GM23248 (cell line): ENCODE data around the gene CRY2. TPM values are rescaled to one million over a fixed set of nuclear protein-coding genes. Genes with fewer than 3 reads are reported as not detected.

Experiments
- DNase-seq: peaks from one replicate; pipeline ENCODE4 v3.0.0-alpha.2; 2015
- H2AFZ ChIP-seq: fragments of 200-600 bp; sonication (generic); 2 replicates; pipeline ENCODE4 v1.6.1; 2016; ENCODE audit warnings: antibody characterized with exemption
- H3F3A ChIP-seq: fragments of 200-600 bp; sonication (generic); 2 replicates; pipeline ENCODE4 v1.6.1; 2016; ENCODE audit warnings: mild to moderate bottlenecking, antibody characterized with exemption, mixed run types; ENCODE audit not compliant: insufficient read depth
- H3K27ac ChIP-seq: fragments of 200-600 bp; sonication (generic); 2 replicates; pipeline ENCODE4 v1.5.1; 2016; ENCODE audit warnings: mild to moderate bottlenecking
- H3K27me3 ChIP-seq: fragments of 200-600 bp; sonication (generic); replicated peaks from 2 replicates; pipeline ENCODE4 v1.6.1; 2016; ENCODE audit warnings: mild to moderate bottlenecking; ENCODE audit not compliant: insufficient read depth
- H3K36me3 ChIP-seq: fragments of 200-600 bp; sonication (generic); 2 replicates; pipeline ENCODE4 v1.6.1; 2016; ENCODE audit warnings: low read depth, mild to moderate bottlenecking
- H3K4me1 ChIP-seq: fragments of 200-600 bp; sonication (generic); 2 replicates; pipeline ENCODE4 v1.6.1; 2016; ENCODE audit warnings: mild to moderate bottlenecking; ENCODE audit not compliant: insufficient read depth
- H3K4me2 ChIP-seq: fragments of 200-600 bp; sonication (generic); one replicate; pipeline ENCODE4 v1.6.1; 2016; ENCODE audit warnings: mild to moderate bottlenecking; ENCODE audit not compliant: unreplicated experiment
- H3K4me3 ChIP-seq: fragments of 200-600 bp; sonication (generic); 2 replicates; pipeline ENCODE4 v1.5.1; 2016; ENCODE audit warnings: mild to moderate bottlenecking
- H3K79me2 ChIP-seq: fragments of 200-600 bp; sonication (generic); 2 replicates; pipeline ENCODE4 v1.6.1; 2016; ENCODE audit warnings: mild to moderate bottlenecking; ENCODE audit not compliant: insufficient read depth
- H3K9ac ChIP-seq: fragments of 200-600 bp; sonication (generic); 2 replicates; pipeline ENCODE4 v1.6.1; 2016; ENCODE audit warnings: mild to moderate bottlenecking
- H3K9me2 ChIP-seq: fragments of 200-600 bp; sonication (generic); 2 replicates; pipeline ENCODE4 v1.6.1; 2016; ENCODE audit warnings: mixed run types, mild to moderate bottlenecking, moderate library complexity; ENCODE audit not compliant: insufficient read depth
- H3K9me3 ChIP-seq: fragments of 200-600 bp; sonication (generic); one replicate; pipeline ENCODE4 v1.6.1; 2017; ENCODE audit warnings: low read depth
- H4K20me1 ChIP-seq: fragments of 200-600 bp; sonication (generic); 2 replicates; pipeline ENCODE4 v1.6.0; 2016; ENCODE audit not compliant: insufficient read depth
- EZH2 ChIP-seq: fragments of 200-600 bp; sonication (generic); IDR thresholded peaks from 2 replicates; pipeline ENCODE4 v1.6.1; 2018; ENCODE audit warnings: antibody characterized with exemption, mild to moderate bottlenecking; ENCODE audit not compliant: insufficient read depth, poor library complexity, severe bottlenecking
- EZH2phosphoT487 ChIP-seq: fragments of 200-600 bp; sonication (generic); IDR thresholded peaks from 2 replicates; pipeline ENCODE4 v1.6.1; 2018; ENCODE audit warnings: antibody characterized with exemption, moderate library complexity, mild to moderate bottlenecking, low read depth; ENCODE audit not compliant: insufficient read depth
- WGBS, 2 experiments: methylation state at CpG; one replicate each; pipeline ENCODE4 v1.1.6; 2015 to 2017; ENCODE audit warnings: low lambda C conversion rate in 2 of 2, low coverage in 1 of 2; ENCODE audit errors: missing lambda C conversion rate in 2 of 2; 5-methylcytosine and 5-hydroxymethylcytosine counted together
- in situ Hi-C: fragments of 300-500 bp; cut with MboI; formaldehyde crosslinking; loops from 2 replicates; pipeline ENCODE4 v1.15.0; 2020
- polyA plus RNA-seq: library from polyadenylated mRNA; unstranded; fragments of >200 nt; fragmentation: Nextera tagmentation; extraction: Ambion mirVana; gene quantifications from 2 replicates; pipeline ENCODE4 v1.2.1, GENCODE V29; 2016
- total RNA-seq: library from RNA; depleted of rRNA; stranded (reverse); fragments of >200 nt; shearing (Covaris generic); gene quantifications from 2 replicates; pipeline ENCODE4 v1.2.3, GENCODE V29; 2014

Gene CRY2
- total and polyA plus RNA-seq, 2 experiments from 2014 or later, result 7.6 to 10.3 TPM

- peaks cover 49% of the 10 kb centered on the region for H3K4me1 ChIP-seq
- H3K9me2 ChIP-seq, result no peaks in the 10 kb centered on the region
- peak overlapping the region; percentile 78 for H3K4me2 ChIP-seq
- H3K4me3 ChIP-seq, result 0 out of 2 replicates have a peak overlapping the region, but pooled peaks have one; percentile 34
- H3K9ac ChIP-seq, result peak overlapping the region; percentile 81
- 77 to 80% methylated on average over 5 of the region's 5 CpGs for WGBS, 2 experiments
- DNase-seq, result no peak
- peaks cover 35% of the 10 kb centered on the region for H3F3A ChIP-seq
- in situ Hi-C loops, result no loop called here
- no peaks in the 10 kb centered on the region for H3K27me3 ChIP-seq
- H3K36me3 ChIP-seq, result peaks cover 16% of the 10 kb centered on the region; the same call in 1 of the 2 replicates
- H3K9me3 ChIP-seq, result no peaks in the 10 kb centered on the region
- peak overlapping the region; percentile 98 for H3K27ac ChIP-seq
- no peak overlapping the region for H2AFZ ChIP-seq
- peaks cover 8% of the 10 kb centered on the region for H3K79me2 ChIP-seq
- TF ChIP-seq EZH2 (no peak), EZH2phosphoT487 (no peak)
- H4K20me1 ChIP-seq, result no peaks in the 10 kb centered on the region
Observed at GRCh38 chr11:45860348-45860747, 13.1 kb downstream of the CRY2 start.

- in situ Hi-C loops, result no loop called here
- Histone ChIP-seq H3K36me3 (peaks cover 16% of the 10 kb centered on the region; the same call in 1 of the 2 replicates), H3K27me3 (no peaks in the 10 kb centered on the region), H3F3A (peaks cover 31% of the 10 kb centered on the region), H4K20me1 (no peaks in the 10 kb centered on the region), H3K4me3 (no peak overlapping the region), H3K4me1 (peaks cover 43% of the 10 kb centered on the region), H3K4me2 (peak overlapping the region; percentile 78), H3K79me2 (0 out of 2 replicates have a peak, but pooled peaks cover 4% of the 10 kb centered on the region), H3K9ac (no peak overlapping the region; the same call in 1 of the 2 replicates), H3K27ac (peak overlapping the region; percentile 98), H3K9me3 (no peaks in the 10 kb centered on the region), H2AFZ (no peak overlapping the region), H3K9me2 (no peaks in the 10 kb centered on the region)
- 92 to 93% methylated on average over 10 of the region's 10 CpGs for WGBS, 2 experiments
- no peak for TF ChIP-seq EZH2phosphoT487
- no peak for TF ChIP-seq EZH2
- no peak for DNase-seq
Observed at GRCh38 chr11:45860764-45861510, 13.7 kb downstream of the CRY2 start.

GRCh38 chr11:45864041-45864440, 16.8 kb downstream of the CRY2 start:
- Histone ChIP-seq H3K79me2 (no peaks in the 10 kb centered on the region), H3K27ac (no peak overlapping the region), H3K4me1 (peaks cover 12% of the 10 kb centered on the region), H3K9me3 (no peaks in the 10 kb centered on the region), H4K20me1 (no peaks in the 10 kb centered on the region), H3K4me2 (no peak overlapping the region), H2AFZ (no peak overlapping the region), H3K9ac (no peak overlapping the region), H3F3A (peaks cover 9% of the 10 kb centered on the region), H3K9me2 (no peaks in the 10 kb centered on the region), H3K36me3 (peaks cover 20% of the 10 kb centered on the region; the same call in 1 of the 2 replicates), H3K4me3 (no peak overlapping the region), H3K27me3 (no peaks in the 10 kb centered on the region)
- in situ Hi-C loops, result no loop called here
- TF ChIP-seq EZH2phosphoT487 (no peak), EZH2 (no peak)
- DNase-seq, result no peak

GRCh38 chr11:45869551-45869950, 22.3 kb downstream of the CRY2 start:
- H3K9me2 ChIP-seq, result no peaks in the 10 kb centered on the region
- in situ Hi-C loops, result no loop called here
- H4K20me1 ChIP-seq, result no peaks in the 10 kb centered on the region
- TF ChIP-seq EZH2phosphoT487 (no peak), EZH2 (no peak)
- no peak overlapping the region for H3K9ac ChIP-seq
- H2AFZ ChIP-seq, result no peak overlapping the region
- 92 to 93% methylated on average over 12 of the region's 12 CpGs for WGBS, 2 experiments
- H3K9me3 ChIP-seq, result no peaks in the 10 kb centered on the region
- H3K79me2 ChIP-seq, result no peaks in the 10 kb centered on the region
- H3K4me2 ChIP-seq, result no peak overlapping the region
- H3F3A ChIP-seq, result peaks cover 20% of the 10 kb centered on the region
- H3K4me1 ChIP-seq, result peaks cover 13% of the 10 kb centered on the region
- H3K27ac ChIP-seq, result no peak overlapping the region
- no peaks in the 10 kb centered on the region for H3K27me3 ChIP-seq
- DNase-seq, result no peak
- peaks cover 15% of the 10 kb centered on the region for H3K36me3 ChIP-seq
- H3K4me3 ChIP-seq, result no peak overlapping the region
